GM11168 (cell line): Measurements from ENCODE around the gene TBC1D3G.
"Not testable (repeated sequence)": the region's sequence is repeated elsewhere in the genome, so short reads cannot be mapped to it uniquely, and the experiment has no call there.

Experiments
- in situ Hi-C: fragments of 300-500 bp; cut with MboI; formaldehyde crosslinking; loops from one replicate; pipeline ENCODE4 v1.12.0; 2022; ENCODE audit warnings: low sequenced_read_pairs; ENCODE audit not compliant: unreplicated experiment

The TBC1D3G gene

DNA sequence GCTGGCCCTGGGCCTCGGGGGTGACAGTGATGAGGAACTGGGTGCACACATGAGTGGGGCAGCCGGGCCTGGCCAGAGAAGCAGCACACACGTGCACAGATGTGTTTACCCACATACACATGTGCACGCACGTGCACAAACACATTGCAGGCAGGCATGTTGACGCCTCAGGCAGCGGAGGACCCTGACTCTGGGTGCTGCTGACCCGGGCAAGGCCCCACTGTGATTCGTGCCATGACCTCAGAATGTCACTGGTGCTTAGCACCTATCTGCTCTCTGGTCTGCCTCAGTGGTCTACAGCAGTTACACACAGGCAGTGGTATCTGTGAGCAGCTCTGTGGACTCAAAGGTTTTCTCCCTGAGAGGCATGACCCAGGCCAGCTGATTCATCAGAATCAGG is at the start of gene TBC1D3G:
Gene TBC1D3G, plus strand, starts transcription at position 301 of the 400 bp plus-strand sequence. CDS start 1,528 bp downstream, outside the sequence.
- in situ Hi-C loops = not testable (repeated sequence)

DNA sequence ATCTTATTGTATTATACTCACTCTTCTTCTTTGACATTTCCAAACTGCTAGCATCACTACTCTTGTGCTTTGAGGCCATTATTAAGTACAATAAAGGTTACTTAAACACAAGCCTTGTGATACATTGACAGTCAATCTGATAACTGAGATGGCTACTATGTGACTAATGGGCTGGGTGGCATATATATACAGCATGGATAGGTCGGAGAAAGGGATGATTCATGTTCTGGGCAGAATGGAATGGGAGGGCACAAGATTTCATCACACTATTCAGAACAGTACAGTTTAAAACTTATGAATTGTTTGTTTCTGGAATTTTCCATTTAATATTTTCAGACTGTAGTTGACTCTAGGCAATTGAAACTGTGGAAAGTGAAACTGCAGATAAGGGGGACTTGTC is 40.4 kb upstream of the TBC1D3G start:
- in situ Hi-C loops = not testable (repeated sequence)

DNA sequence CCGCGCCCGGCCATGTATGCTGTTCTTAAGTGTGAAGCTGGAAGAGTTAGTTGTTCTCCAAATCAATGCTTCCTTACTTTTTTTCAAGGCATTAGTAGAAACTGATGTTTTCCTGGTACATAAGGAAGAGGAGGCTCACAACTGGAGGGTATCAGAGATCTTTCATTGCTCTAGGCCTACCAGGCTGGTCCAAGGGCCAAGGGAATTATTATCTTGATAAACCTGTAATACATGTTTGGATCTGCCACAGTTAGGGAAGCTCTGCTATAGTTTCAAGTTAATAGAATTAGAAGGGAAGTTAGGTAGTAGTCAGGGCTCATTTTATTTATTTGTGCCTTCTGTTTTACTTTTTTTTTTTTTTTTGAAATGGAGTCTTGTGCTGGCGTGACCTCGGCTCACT is 39.5 kb upstream of the TBC1D3G start:
- in situ Hi-C loops = not testable (repeated sequence)

DNA sequence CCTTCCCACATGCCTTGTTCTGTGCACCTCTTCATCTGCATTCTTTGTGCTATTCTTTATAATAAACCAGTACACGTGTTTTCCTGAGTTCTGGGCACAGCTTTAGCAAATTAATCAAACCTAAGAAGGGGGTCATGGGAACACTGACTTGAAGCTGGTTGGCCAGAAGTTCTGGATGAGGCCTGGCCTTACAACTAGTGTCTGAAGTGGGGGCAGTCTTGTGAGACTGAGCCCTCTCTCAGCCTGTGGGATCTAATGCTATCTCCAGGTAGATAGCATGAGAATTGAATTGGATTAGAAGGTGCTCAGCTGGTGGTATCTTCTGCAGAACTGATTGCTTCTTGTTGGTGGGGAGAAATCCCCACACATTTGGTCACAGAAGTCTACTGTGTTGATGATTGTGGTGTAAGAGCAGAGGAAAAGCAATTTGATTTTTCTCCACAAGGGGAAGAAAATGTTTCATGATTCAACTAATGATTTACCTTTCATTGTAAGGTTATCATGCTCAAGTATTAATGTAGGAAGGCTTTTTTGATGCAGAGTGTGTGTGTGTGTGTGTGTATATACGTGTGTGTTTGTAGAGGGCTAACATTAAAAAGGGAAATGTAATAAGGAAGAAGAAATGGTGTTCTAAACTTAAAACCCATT is 33.6 kb upstream of the TBC1D3G start:
- in situ Hi-C loops = not testable (repeated sequence)

DNA sequence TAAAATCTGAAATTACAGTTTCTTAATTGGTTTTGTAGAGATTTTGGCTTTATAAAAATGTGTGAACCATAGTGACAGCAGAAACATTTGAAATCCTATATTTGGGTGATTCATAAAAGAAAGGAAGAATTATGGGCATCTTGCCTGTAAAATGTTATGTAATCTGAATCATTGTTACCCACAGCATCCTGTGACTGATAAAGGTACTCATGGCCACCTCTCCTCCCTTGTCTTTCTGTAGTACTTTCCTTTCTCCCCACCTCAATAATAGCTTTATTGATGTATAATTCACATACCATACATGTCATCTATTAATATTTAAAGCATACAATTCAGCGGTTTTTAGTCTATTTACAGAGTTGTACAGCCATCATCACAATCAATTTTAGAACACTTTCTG is 28.5 kb upstream of the TBC1D3G start:
- in situ Hi-C loops = not testable (repeated sequence)

DNA sequence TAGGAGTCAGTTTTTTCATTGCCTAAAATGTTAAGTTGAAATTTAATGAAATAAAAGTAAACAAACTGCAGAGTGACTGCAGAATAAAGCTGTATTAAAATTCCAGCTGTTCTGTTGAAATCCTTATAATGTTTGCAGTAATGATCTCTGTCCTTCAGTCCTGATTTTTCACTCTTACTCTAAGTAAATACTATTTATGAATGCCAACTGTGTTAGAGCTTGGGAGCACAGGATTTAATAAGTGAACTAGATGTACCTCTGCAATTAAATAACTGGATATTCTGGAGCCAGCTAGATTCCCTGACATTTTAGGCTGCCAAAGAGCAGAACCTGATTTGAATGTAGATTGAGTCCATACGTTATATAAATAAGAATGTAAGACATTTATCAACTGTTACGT is 7.9 kb upstream of the TBC1D3G start:
- in situ Hi-C loops = not testable (repeated sequence)

DNA sequence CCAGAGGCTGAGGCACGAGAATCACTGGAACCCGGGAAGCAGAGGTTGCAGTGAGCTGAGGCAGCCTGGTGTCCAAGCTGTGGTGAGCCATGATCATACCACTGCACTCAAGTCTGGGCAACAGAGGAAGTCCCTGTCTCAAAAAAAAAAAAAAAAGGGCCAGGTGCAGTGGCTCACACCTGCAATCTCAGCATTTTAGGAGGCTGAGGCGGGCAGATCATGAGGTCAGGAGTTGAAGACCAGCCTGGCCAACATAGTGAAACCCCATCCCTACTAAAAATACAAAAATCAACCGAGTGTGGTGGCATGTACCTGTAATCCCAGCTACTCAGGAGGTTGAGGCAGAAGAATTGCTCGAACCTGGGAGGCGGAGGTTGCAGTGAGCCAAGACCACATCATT is 38.8 kb downstream of the TBC1D3G start:
- in situ Hi-C loops = not testable (repeated sequence)

DNA sequence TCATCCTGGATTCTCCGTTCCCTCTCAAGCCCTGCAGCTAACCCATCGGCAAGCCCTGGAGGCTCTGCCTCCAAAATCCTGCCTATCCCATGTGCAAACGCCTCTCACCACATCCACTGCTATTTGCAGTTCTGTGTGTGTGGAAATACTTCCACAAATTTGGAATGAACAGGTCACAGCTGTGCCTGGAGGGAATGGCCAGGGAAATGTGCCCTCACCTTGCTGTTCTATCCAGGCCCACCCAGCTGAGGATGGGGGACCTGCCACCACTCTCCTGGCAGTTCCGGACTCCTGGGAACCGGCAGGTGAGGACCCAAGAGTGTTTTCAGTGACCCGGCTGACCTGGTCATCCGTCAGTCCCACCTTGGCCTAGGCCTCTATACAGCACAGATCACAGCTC is 52.3 kb downstream of the TBC1D3G start:
- in situ Hi-C loops = not testable (repeated sequence)
